Ovary (tissue), 3 donors: ENCODE results near the gene ZNF674.

Experiments used
- EP300 ChIP-seq: sonication (generic); formaldehyde crosslinking; IDR thresholded peaks from one replicate; pipeline ENCODE4 v1.6.1; 2017; ENCODE audit warnings: antibody characterized with exemption
- POLR2A ChIP-seq: fragments of 450-650 bp; IDR thresholded peaks from one replicate; pipeline ENCODE4 v1.6.1; 2017; ENCODE audit warnings: antibody characterized with exemption, mild to moderate bottlenecking, moderate library complexity
- TF ChIP-seq, protein P1 (sequence below), 3 donors: fragments of 450-650 bp in 2 of 3; fragments of 200-600 bp in 1 of 3; IDR thresholded peaks; one replicate each; pipeline versions ENCODE4 v1.5.1 to v1.8.0; 2016 to 2022; ENCODE audit warnings: antibody characterized with exemption in 3 of 3, mild to moderate bottlenecking in 1 of 3
- donor health status: DM: no; HTN: no; CAD: no.

DNA sequence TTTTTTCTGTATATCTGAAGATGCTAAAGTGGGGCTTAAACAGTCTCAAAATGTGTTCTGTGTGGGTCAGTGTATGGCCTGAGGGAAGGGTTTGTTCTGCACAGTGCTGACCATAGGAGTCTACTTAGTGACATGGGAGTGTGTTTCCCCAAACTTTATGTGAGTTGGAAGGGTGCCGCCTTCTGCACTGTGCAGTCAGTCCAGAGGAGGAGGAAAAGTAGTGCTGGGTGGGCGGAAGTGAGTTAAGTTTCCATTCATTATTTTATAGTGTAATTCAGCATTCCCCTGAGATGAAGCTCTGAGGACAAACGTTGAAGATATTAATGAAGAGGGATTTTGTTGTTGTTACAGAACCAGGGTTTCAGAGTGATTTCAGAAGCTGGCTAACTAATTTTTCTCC is 31.2 kb upstream of the ZNF674 start:
- TF ChIP-seq, protein P1, sequence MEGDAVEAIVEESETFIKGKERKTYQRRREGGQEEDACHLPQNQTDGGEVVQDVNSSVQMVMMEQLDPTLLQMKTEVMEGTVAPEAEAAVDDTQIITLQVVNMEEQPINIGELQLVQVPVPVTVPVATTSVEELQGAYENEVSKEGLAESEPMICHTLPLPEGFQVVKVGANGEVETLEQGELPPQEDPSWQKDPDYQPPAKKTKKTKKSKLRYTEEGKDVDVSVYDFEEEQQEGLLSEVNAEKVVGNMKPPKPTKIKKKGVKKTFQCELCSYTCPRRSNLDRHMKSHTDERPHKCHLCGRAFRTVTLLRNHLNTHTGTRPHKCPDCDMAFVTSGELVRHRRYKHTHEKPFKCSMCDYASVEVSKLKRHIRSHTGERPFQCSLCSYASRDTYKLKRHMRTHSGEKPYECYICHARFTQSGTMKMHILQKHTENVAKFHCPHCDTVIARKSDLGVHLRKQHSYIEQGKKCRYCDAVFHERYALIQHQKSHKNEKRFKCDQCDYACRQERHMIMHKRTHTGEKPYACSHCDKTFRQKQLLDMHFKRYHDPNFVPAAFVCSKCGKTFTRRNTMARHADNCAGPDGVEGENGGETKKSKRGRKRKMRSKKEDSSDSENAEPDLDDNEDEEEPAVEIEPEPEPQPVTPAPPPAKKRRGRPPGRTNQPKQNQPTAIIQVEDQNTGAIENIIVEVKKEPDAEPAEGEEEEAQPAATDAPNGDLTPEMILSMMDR (IDR thresholded peaks at IDR 0.05) = no peak
- TF ChIP-seq EP300 (no peak), POLR2A (no peak)
